ENCODE results near the gene UQCC2.

Gene UQCC2

DNA sequence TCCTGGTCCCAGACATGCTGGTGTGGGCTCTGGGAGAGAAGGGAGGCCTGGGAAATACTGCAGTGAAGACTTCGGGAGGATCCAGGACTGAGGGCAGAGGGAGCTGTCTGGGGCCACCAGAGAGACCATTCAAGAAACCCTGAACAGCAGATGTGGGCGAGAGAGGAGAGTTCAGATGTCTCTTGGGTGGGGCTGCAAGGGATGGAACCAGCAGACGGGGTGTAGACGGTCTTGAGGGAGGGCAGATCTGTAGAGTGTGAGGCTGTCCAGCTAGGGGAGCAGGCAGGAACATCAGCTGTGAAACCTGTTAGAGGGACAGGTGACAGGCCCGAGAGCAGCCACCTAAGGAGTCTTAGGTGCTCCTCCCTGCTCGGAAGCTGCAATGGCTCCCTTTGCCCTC, 51.5 kb downstream of the UQCC2 start:
- DNase-seq (ENCODE audit: extremely low spot score), result no peak
- ChIA-PET CTCF (no interaction called here), POLR2A (interaction anchor here (1.6 kb wide), 1 partner anchor 51 kb away, joined by 4 read pairs; the partner anchor contains the start of gene UQCC2)
- no peak for TF ChIP-seq SUZ12 (IDR thresholded peaks at IDR 0.05)
- no peak for TF ChIP-seq NFRKB (IDR thresholded peaks at IDR 0.05)
- no peak for TF ChIP-seq LEF1 (IDR thresholded peaks at IDR 0.05; ENCODE audit: borderline replicate concordance)
- TF ChIP-seq CTBP1 (IDR thresholded peaks at IDR 0.05; ENCODE audit: borderline replicate concordance), result no peak
- no peak for TF ChIP-seq FOXA1 (IDR thresholded peaks at IDR 0.05)
- no peak for TF ChIP-seq ARNT (IDR thresholded peaks at IDR 0.05)
- TF ChIP-seq SP1 (IDR thresholded peaks at IDR 0.05), result no peak
- TF ChIP-seq FOXM1 (IDR thresholded peaks at IDR 0.05; ENCODE audit: borderline replicate concordance), result no peak
- no peak for TF ChIP-seq ZNF384 (IDR thresholded peaks at IDR 0.05)
- TF ChIP-seq, protein P1, sequence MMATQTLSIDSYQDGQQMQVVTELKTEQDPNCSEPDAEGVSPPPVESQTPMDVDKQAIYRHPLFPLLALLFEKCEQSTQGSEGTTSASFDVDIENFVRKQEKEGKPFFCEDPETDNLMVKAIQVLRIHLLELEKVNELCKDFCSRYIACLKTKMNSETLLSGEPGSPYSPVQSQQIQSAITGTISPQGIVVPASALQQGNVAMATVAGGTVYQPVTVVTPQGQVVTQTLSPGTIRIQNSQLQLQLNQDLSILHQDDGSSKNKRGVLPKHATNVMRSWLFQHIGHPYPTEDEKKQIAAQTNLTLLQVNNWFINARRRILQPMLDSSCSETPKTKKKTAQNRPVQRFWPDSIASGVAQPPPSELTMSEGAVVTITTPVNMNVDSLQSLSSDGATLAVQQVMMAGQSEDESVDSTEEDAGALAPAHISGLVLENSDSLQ (IDR thresholded peaks at IDR 0.05), result no peak
- no peak for TF ChIP-seq HDGF (IDR thresholded peaks at IDR 0.05; ENCODE audit: borderline replicate concordance)
- no peak for TF ChIP-seq BHLHE40 (IDR thresholded peaks at IDR 0.05; ENCODE audit: borderline replicate concordance)
- TF ChIP-seq ELF4 (IDR thresholded peaks at IDR 0.05), result no peak
- no peak for TF ChIP-seq FOXK2 (IDR thresholded peaks at IDR 0.05)
- TF ChIP-seq L3MBTL2 (conservative IDR thresholded peaks at IDR 0.05), result no peak
- no peak for TF ChIP-seq TARDBP (IDR thresholded peaks at IDR 0.05)

DNA sequence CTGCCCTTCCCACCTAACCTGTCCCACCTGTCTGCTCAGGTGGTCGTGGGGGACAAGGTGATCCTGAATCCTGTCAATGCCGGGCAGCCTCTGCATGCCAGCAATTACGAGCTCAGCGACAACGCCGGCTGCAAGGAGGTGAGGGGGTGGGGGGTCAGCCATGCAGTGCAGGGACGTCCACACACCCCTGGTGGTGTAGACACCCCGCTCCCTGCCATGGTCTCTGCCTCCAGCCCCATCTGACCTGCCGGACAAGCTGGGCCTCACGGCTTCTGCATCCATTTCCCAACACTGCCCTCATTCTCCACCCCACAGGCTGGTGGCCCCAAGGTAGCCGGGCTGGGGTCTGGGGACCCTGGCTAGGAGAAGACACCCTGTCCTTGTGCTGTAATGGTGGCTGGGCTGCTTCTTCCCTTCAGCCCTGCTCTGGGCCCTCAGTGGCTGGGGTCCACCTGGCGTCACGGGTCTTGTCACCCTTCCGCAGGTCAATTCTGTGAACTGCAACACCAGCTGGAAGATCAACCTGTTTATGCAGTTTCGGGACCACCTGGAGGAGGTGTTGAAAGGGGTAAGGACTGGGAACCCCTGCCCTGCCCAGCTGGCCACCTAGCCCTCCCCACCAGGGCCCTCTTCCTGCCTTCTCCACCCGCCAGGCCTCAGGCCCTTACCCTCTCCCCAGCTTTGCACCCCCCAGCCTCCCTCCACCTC, 52.4 kb downstream of the UQCC2 start:
- POLR2A ChIA-PET, result interaction anchor here (1.6 kb wide), 1 partner anchor 52 kb away, joined by 4 read pairs; the partner anchor contains the start of gene UQCC2
- TF ChIP-seq FOXA1 (IDR thresholded peaks at IDR 0.05) (no peak), SP1 (IDR thresholded peaks at IDR 0.05) (no peak), TARDBP (IDR thresholded peaks at IDR 0.05) (no peak), LEF1 (IDR thresholded peaks at IDR 0.05; ENCODE audit: borderline replicate concordance) (no peak), ELF4 (IDR thresholded peaks at IDR 0.05) (no peak), HDGF (IDR thresholded peaks at IDR 0.05; ENCODE audit: borderline replicate concordance) (no peak), BHLHE40 (IDR thresholded peaks at IDR 0.05; ENCODE audit: borderline replicate concordance) (no peak), FOXK2 (IDR thresholded peaks at IDR 0.05) (no peak), ZNF384 (IDR thresholded peaks at IDR 0.05) (no peak), FOXM1 (IDR thresholded peaks at IDR 0.05; ENCODE audit: borderline replicate concordance) (no peak), SUZ12 (IDR thresholded peaks at IDR 0.05) (no peak)
- TF ChIP-seq, protein P1 (IDR thresholded peaks at IDR 0.05), result no peak
- CTCF ChIA-PET, result no interaction called here
- no peak for DNase-seq (ENCODE audit: extremely low spot score)

DNA sequence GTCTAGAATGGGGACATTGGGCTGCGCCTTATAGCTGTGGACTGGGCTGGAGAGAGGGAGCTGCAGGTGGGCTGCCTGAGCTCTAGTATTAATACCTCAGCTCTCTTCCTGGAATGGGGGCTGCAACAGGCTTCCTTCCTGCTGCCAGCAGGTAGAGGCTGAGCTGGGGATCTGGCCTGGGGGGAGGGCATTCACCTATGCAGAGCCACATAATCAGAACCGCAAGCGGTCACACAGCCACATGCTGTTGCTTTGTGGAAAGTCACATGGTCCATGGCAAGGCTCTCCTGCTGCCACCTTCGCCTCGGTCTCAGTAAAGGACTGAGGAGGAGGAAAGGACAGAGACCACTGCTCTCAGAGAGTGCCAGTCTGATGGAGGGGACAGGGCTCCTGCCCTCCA, 54.7 kb downstream of the UQCC2 start:
- no peak for TF ChIP-seq SP1 (IDR thresholded peaks at IDR 0.05)
- no peak for TF ChIP-seq LEF1 (IDR thresholded peaks at IDR 0.05; ENCODE audit: borderline replicate concordance)
- TF ChIP-seq FOXM1 (IDR thresholded peaks at IDR 0.05; ENCODE audit: borderline replicate concordance), result no peak
- TF ChIP-seq, protein P1 (IDR thresholded peaks at IDR 0.05), result no peak
- no peak for TF ChIP-seq L3MBTL2 (conservative IDR thresholded peaks at IDR 0.05)
- no peak for TF ChIP-seq FOXA1 (IDR thresholded peaks at IDR 0.05)
- no peak for TF ChIP-seq NFRKB (IDR thresholded peaks at IDR 0.05)
- TF ChIP-seq CTBP1 (IDR thresholded peaks at IDR 0.05; ENCODE audit: borderline replicate concordance), result no peak
- no peak for TF ChIP-seq ARNT (IDR thresholded peaks at IDR 0.05)
- no peak for TF ChIP-seq TARDBP (IDR thresholded peaks at IDR 0.05)
- no peak for TF ChIP-seq BHLHE40 (IDR thresholded peaks at IDR 0.05; ENCODE audit: borderline replicate concordance)
- no peak for TF ChIP-seq SUZ12 (IDR thresholded peaks at IDR 0.05)
- DNase-seq (ENCODE audit: extremely low spot score), result no peak
- POLR2A ChIA-PET, result interaction anchor here (0.6 kb wide), 1 partner anchor 54 kb away, joined by 3 read pairs; the partner anchor contains the start of gene UQCC2
- CTCF ChIA-PET, result no interaction called here

DNA sequence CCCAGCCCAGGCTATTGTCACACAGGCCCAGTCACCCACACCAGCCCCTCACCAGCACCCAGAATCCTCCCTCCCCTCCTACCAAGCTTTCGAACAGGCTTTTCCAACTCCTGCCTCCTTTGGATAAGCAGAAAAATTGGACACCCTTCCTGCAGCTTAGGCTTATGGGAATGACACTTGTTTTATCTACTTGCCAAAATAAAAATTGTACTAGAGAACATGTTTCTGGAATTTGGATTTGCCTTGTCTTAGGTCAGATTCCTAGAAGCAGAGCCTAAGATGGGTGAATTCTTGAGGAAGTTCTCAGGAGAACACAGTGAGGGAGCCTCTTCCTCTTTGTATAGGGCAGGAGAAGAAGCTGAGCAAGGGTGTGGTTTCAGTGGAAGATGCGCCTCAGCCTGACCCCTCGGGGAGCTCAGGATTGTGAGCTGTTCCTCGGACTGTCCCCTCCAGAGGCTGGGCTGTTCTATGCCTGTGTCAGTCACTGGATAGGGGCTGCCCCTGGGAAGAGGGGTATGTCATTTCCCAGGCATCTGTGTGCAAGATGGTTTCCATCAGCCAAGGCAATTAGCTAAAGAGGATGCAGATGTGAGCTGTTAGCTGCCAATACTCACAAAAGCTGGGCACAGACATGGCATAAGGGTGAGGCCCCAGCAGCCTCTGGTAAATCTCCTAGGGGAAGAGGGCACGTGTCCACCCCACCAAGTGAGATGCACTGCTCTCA, 56.5 kb downstream of the UQCC2 start:
- no peak for DNase-seq (ENCODE audit: extremely low spot score)
- CTCF ChIA-PET, result interaction anchor here (0.6 kb wide), 1 partner anchor 10 kb away, joined by 4 read pairs; no protein-coding TSS in a partner anchor
- TF ChIP-seq FOXA1 (IDR thresholded peaks at IDR 0.05), result no peak
- no peak for TF ChIP-seq FOXM1 (IDR thresholded peaks at IDR 0.05; ENCODE audit: borderline replicate concordance)
- no peak for TF ChIP-seq BHLHE40 (IDR thresholded peaks at IDR 0.05; ENCODE audit: borderline replicate concordance)
- no peak for TF ChIP-seq ELF4 (IDR thresholded peaks at IDR 0.05)
- no peak for TF ChIP-seq L3MBTL2 (conservative IDR thresholded peaks at IDR 0.05)
- no peak for TF ChIP-seq FOXK2 (IDR thresholded peaks at IDR 0.05)
- TF ChIP-seq, protein P1 (IDR thresholded peaks at IDR 0.05), result no peak
- TF ChIP-seq ZNF384 (IDR thresholded peaks at IDR 0.05), result no peak
- TF ChIP-seq ARNT (IDR thresholded peaks at IDR 0.05), result no peak
- no peak for TF ChIP-seq HDGF (IDR thresholded peaks at IDR 0.05; ENCODE audit: borderline replicate concordance)
- TF ChIP-seq SUZ12 (IDR thresholded peaks at IDR 0.05), result no peak
- no peak for TF ChIP-seq CTBP1 (IDR thresholded peaks at IDR 0.05; ENCODE audit: borderline replicate concordance)
- no peak for TF ChIP-seq LEF1 (IDR thresholded peaks at IDR 0.05; ENCODE audit: borderline replicate concordance)
- TF ChIP-seq NFRKB (IDR thresholded peaks at IDR 0.05), result no peak
- POLR2A ChIA-PET, result no interaction called here
